ENCODE results near the gene TLK2. TPM values are rescaled to one million over a fixed set of nuclear protein-coding genes. Genes with fewer than 3 reads are reported as not detected.
A peak's percentile ranks its signal among the peaks of the same experiment; 100 is the strongest.
"Not testable (repeated sequence)": the region's sequence is repeated elsewhere in the genome, so short reads cannot be mapped to it uniquely, and the experiment has no call there.

Gene TLK2
- total RNA-seq, 1 donor from 2014 or later = 52.8 TPM

GRCh38 chr17:62456016-62456415 lies 22.6 kb upstream of the TLK2 start:
- Mint-ChIP-seq H3K27ac (ENCODE audit: unreplicated experiment) (no peak overlapping the region), H3K4me3 (no peak overlapping the region), H3K4me1 (peaks cover 8% of the 10 kb centered on the region), H3K9me3 (no peaks in the 10 kb centered on the region), H3K27me3 (ENCODE audit: low read depth) (no peaks in the 10 kb centered on the region), H3K36me3 (ENCODE audit: low read depth) (no peaks in the 10 kb centered on the region)
- no peak for DNase-seq (ENCODE audit: low read depth, low spot score)
- TF ChIP-seq CTCF (conservative IDR thresholded peaks at IDR 0.05) = no peak

- not testable (repeated sequence) for H3K27me3 Mint-ChIP-seq (ENCODE audit: low read depth); H3K27ac Mint-ChIP-seq (ENCODE audit: unreplicated experiment); H3K9me3 Mint-ChIP-seq; H3K4me3 Mint-ChIP-seq; DNase-seq (ENCODE audit: low read depth, low spot score); H3K4me1 Mint-ChIP-seq; H3K36me3 Mint-ChIP-seq (ENCODE audit: low read depth)
Observed at GRCh38 chr17:62458483-62458882, 20.1 kb upstream of the TLK2 start.

- not testable (repeated sequence) for H3K9me3 Mint-ChIP-seq; H3K36me3 Mint-ChIP-seq (ENCODE audit: low read depth); H3K27me3 Mint-ChIP-seq (ENCODE audit: low read depth); H3K4me3 Mint-ChIP-seq; H3K27ac Mint-ChIP-seq (ENCODE audit: unreplicated experiment); H3K4me1 Mint-ChIP-seq; DNase-seq (ENCODE audit: low read depth, low spot score)
Observed at GRCh38 chr17:62464422-62464821, 14.2 kb upstream of the TLK2 start.

GRCh38 chr17:62465271-62465670 lies 13.4 kb upstream of the TLK2 start:
- H3K36me3 Mint-ChIP-seq (ENCODE audit: low read depth); H3K4me1 Mint-ChIP-seq; H3K9me3 Mint-ChIP-seq; H3K27me3 Mint-ChIP-seq (ENCODE audit: low read depth); H3K27ac Mint-ChIP-seq (ENCODE audit: unreplicated experiment); DNase-seq (ENCODE audit: low read depth, low spot score); H3K4me3 Mint-ChIP-seq: not testable (repeated sequence)

GRCh38 chr17:62470666-62471379 lies 7.8 kb upstream of the TLK2 start:
- H3K36me3 Mint-ChIP-seq (ENCODE audit: low read depth); H3K9me3 Mint-ChIP-seq; DNase-seq (ENCODE audit: low read depth, low spot score); H3K27me3 Mint-ChIP-seq (ENCODE audit: low read depth); H3K4me3 Mint-ChIP-seq: not testable (repeated sequence)
- Mint-ChIP-seq H3K4me1 (peaks cover 20% of the 10 kb centered on the region), H3K27ac (ENCODE audit: unreplicated experiment) (peak overlapping the region; percentile 64)

- not testable (repeated sequence) for DNase-seq (ENCODE audit: low read depth, low spot score); H3K9me3 Mint-ChIP-seq; H3K36me3 Mint-ChIP-seq (ENCODE audit: low read depth); H3K27me3 Mint-ChIP-seq (ENCODE audit: low read depth)
- H3K4me1 Mint-ChIP-seq = peaks cover 20% of the 10 kb centered on the region
- peak overlapping the region; percentile 57 for H3K27ac Mint-ChIP-seq (ENCODE audit: unreplicated experiment)
- H3K4me3 Mint-ChIP-seq = peak overlapping the region; percentile 81
Observed at GRCh38 chr17:62471380-62471880, 7.2 kb upstream of the TLK2 start.

GRCh38 chr17:62473030-62473982 lies 5.3 kb upstream of the TLK2 start:
- not testable (repeated sequence) for H3K9me3 Mint-ChIP-seq; H3K36me3 Mint-ChIP-seq (ENCODE audit: low read depth); H3K27me3 Mint-ChIP-seq (ENCODE audit: low read depth); DNase-seq (ENCODE audit: low read depth, low spot score); H3K27ac Mint-ChIP-seq (ENCODE audit: unreplicated experiment)
- H3K4me1 Mint-ChIP-seq = peaks cover 27% of the 10 kb centered on the region
- peak overlapping the region; percentile 42 for H3K4me3 Mint-ChIP-seq

- not testable (repeated sequence) for H3K27me3 Mint-ChIP-seq (ENCODE audit: low read depth); H3K36me3 Mint-ChIP-seq (ENCODE audit: low read depth); H3K9me3 Mint-ChIP-seq; DNase-seq (ENCODE audit: low read depth, low spot score); H3K27ac Mint-ChIP-seq (ENCODE audit: unreplicated experiment)
- Mint-ChIP-seq H3K4me1 (peaks cover 33% of the 10 kb centered on the region), H3K4me3 (peak overlapping the region; percentile 90)
Observed at GRCh38 chr17:62477111-62477510, 1.5 kb upstream of the TLK2 start.

GRCh38 chr17:62477718-62478408 lies 762 bp upstream of the TLK2 start:
- H3K4me3 Mint-ChIP-seq = peak overlapping the region; percentile 90
- H3K36me3 Mint-ChIP-seq (ENCODE audit: low read depth); H3K9me3 Mint-ChIP-seq; H3K27me3 Mint-ChIP-seq (ENCODE audit: low read depth): not testable (repeated sequence)
- peak overlapping the region; percentile 64 for H3K27ac Mint-ChIP-seq (ENCODE audit: unreplicated experiment)
- peak; percentile 12 for DNase-seq (ENCODE audit: low read depth, low spot score)
- peaks cover 32% of the 10 kb centered on the region for H3K4me1 Mint-ChIP-seq

- not testable (repeated sequence) for H3K27me3 Mint-ChIP-seq (ENCODE audit: low read depth); H3K27ac Mint-ChIP-seq (ENCODE audit: unreplicated experiment); H3K36me3 Mint-ChIP-seq (ENCODE audit: low read depth); H3K9me3 Mint-ChIP-seq
- peak overlapping the region; percentile 93 for H3K4me3 Mint-ChIP-seq
- peaks cover 31% of the 10 kb centered on the region for H3K4me1 Mint-ChIP-seq
- DNase-seq (ENCODE audit: low read depth, low spot score) = peak; percentile 37
Observed at GRCh38 chr17:62478880-62479638, 434 bp downstream of the TLK2 start.

GRCh38 chr17:62479639-62480258 lies 1.1 kb downstream of the TLK2 start:
- Mint-ChIP-seq H3K27ac (ENCODE audit: unreplicated experiment) (peak overlapping the region; percentile 95), H3K4me1 (peaks cover 31% of the 10 kb centered on the region), H3K4me3 (peak overlapping the region; percentile 93)
- H3K36me3 Mint-ChIP-seq (ENCODE audit: low read depth); H3K27me3 Mint-ChIP-seq (ENCODE audit: low read depth); H3K9me3 Mint-ChIP-seq: not testable (repeated sequence)
- DNase-seq (ENCODE audit: low read depth, low spot score) = peak; percentile 20

Measured in neural crest cell (in vitro differentiated cells).